Chondrocyte (in vitro differentiated cells): ENCODE data around the gene ATP2B2. TPM values are rescaled to one million over a fixed set of nuclear protein-coding genes. Genes with fewer than 3 reads are reported as not detected.

Source experiments
- DNase-seq: peaks from one replicate; pipeline ENCODE4 v3.0.0; 2021; ENCODE audit warnings: mixed read lengths, low spot score
- H3K27ac Mint-ChIP-seq: one replicate; pipeline ENCODE4 v1.8.0; 2021; ENCODE audit warnings: mild to moderate bottlenecking, moderate library complexity, mixed read lengths; ENCODE audit not compliant: unreplicated experiment
- H3K27me3 Mint-ChIP-seq: 2 replicates; pipeline ENCODE4 v1.8.0; 2021; ENCODE audit warnings: low read depth, mixed read lengths
- H3K36me3 Mint-ChIP-seq: 2 replicates; pipeline ENCODE4 v1.8.0; 2021; ENCODE audit warnings: low read depth, mixed read lengths
- H3K4me1 Mint-ChIP-seq: 2 replicates; pipeline ENCODE4 v1.8.0; 2021; ENCODE audit warnings: low read depth, mild to moderate bottlenecking, mixed read lengths
- H3K4me3 Mint-ChIP-seq: one replicate; pipeline ENCODE4 v1.8.0; 2021; ENCODE audit warnings: mild to moderate bottlenecking, moderate library complexity, mixed read lengths; ENCODE audit not compliant: unreplicated experiment
- H3K9me3 Mint-ChIP-seq: 2 replicates; pipeline ENCODE4 v1.8.0; 2021; ENCODE audit warnings: low read depth, mixed read lengths
- total RNA-seq: library from RNA; stranded (reverse); gene quantifications from 3 replicates; pipeline ENCODE4 v1.2.1, GENCODE V29; 2021
- TF ChIP-seq, protein P1 (sequence below): fragments of 200-600 bp; sonication (generic); IDR thresholded peaks from 2 replicates; pipeline ENCODE4 v1.5.0; 2021; ENCODE audit warnings: antibody characterized with exemption, mild to moderate bottlenecking, moderate library complexity

Gene ATP2B2
- total RNA-seq, 1 donor from 2014 or later = 0.25 TPM

DNA sequence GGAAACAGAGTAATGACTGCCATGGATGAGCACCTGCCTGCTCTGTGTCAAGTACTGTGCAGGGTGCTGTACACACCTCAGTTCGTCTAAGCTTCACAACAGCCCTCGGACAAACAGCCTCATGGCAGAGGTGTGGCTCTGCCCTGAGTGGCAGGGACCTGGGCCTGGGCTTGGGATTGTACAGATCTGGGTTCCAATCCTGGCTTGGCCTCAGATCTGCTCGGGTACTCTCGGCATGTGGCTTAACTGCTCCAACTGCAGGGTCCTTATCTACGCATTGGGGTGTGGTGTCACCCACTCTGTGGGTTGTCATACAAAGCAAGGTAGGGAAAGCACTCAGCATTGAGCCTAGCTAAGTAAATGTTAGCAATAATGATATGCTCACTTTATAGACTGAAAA is 137.9 kb downstream of the ATP2B2 start:
- H3K4me1 Mint-ChIP-seq = peaks cover 21% of the 10 kb centered on the region
- DNase-seq = no peak
- TF ChIP-seq, protein P1, sequence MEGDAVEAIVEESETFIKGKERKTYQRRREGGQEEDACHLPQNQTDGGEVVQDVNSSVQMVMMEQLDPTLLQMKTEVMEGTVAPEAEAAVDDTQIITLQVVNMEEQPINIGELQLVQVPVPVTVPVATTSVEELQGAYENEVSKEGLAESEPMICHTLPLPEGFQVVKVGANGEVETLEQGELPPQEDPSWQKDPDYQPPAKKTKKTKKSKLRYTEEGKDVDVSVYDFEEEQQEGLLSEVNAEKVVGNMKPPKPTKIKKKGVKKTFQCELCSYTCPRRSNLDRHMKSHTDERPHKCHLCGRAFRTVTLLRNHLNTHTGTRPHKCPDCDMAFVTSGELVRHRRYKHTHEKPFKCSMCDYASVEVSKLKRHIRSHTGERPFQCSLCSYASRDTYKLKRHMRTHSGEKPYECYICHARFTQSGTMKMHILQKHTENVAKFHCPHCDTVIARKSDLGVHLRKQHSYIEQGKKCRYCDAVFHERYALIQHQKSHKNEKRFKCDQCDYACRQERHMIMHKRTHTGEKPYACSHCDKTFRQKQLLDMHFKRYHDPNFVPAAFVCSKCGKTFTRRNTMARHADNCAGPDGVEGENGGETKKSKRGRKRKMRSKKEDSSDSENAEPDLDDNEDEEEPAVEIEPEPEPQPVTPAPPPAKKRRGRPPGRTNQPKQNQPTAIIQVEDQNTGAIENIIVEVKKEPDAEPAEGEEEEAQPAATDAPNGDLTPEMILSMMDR = no peak
- H3K27me3 Mint-ChIP-seq = peaks cover 4% of the 10 kb centered on the region
- H3K27ac Mint-ChIP-seq = no peak overlapping the region
- H3K36me3 Mint-ChIP-seq = no peaks in the 10 kb centered on the region
- no peak overlapping the region for H3K4me3 Mint-ChIP-seq
- peaks cover 10% of the 10 kb centered on the region for H3K9me3 Mint-ChIP-seq

- TF ChIP-seq, protein P1 = no peak
- Mint-ChIP-seq H3K4me3 (no peak overlapping the region), H3K9me3 (peaks cover 10% of the 10 kb centered on the region), H3K4me1 (peaks cover 21% of the 10 kb centered on the region), H3K27ac (peak overlapping the region; percentile 70), H3K27me3 (peaks cover 8% of the 10 kb centered on the region), H3K36me3 (no peaks in the 10 kb centered on the region)
- peak; percentile 53 for DNase-seq
These were observed 138.7 kb downstream of the ATP2B2 start for GRCh38 chr3:10366651-10367101.

GRCh38 chr3:10365791-10366190 is 139.6 kb downstream of the ATP2B2 start:
- Mint-ChIP-seq H3K9me3 (peaks cover 8% of the 10 kb centered on the region), H3K4me3 (no peak overlapping the region), H3K36me3 (peaks cover 2% of the 10 kb centered on the region), H3K27me3 (peaks cover 15% of the 10 kb centered on the region), H3K4me1 (peaks cover 21% of the 10 kb centered on the region), H3K27ac (no peak overlapping the region)
- TF ChIP-seq, protein P1 = no peak
- no peak for DNase-seq

DNA sequence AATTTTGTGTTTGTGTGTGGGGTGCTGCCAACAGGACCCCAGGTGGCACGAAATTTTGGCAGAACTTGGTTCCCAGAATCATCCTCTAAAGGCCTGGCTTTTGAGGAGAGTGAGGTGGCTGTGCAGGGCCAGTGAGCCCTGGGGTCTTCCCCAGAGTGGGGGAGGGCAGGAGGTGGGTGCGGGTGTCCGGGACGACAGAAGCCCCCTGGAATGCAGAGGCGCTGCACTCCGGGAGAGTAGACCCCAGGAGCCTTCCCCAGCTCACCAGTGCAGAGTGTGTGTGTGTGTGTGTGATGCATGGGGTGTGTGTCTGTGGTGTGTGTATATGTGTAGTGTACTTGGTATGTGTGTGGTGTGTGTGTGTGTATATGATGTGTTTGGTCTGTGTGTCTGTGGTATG is 140.1 kb downstream of the ATP2B2 start:
- Mint-ChIP-seq H3K4me1 (peaks cover 17% of the 10 kb centered on the region), H3K36me3 (peaks cover 2% of the 10 kb centered on the region), H3K27me3 (peaks cover 12% of the 10 kb centered on the region), H3K4me3 (no peak overlapping the region), H3K9me3 (peaks cover 12% of the 10 kb centered on the region), H3K27ac (no peak overlapping the region)
- TF ChIP-seq, protein P1 = no peak
- no peak for DNase-seq

DNA sequence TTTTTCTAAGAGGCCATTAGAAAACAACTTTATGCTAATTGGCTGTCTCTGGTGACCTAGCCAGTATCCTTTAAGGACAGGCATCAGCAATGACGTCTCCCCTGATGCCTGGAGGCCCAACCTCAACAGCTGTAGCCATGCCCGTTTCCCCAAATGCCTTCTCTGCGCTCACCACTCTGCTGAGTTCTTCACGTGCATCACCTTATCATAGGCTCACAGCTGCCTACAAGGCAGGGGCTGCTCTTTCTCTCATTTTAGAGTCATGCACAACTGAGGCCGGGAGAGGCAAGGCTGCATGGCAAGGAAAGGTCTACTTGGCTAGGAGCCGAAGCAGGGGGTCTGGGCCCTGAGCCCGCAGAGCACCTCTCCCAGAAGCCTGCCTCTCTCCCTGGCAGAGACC is 140.6 kb downstream of the ATP2B2 start:
- Mint-ChIP-seq H3K4me1 (peaks cover 17% of the 10 kb centered on the region), H3K4me3 (no peak overlapping the region), H3K9me3 (peaks cover 12% of the 10 kb centered on the region), H3K36me3 (peaks cover 2% of the 10 kb centered on the region), H3K27me3 (peaks cover 12% of the 10 kb centered on the region), H3K27ac (no peak overlapping the region)
- DNase-seq = no peak
- TF ChIP-seq, protein P1 = no peak
